GM04504 (cell line): ENCODE measurements around the gene PGLYRP2.
"Not testable (repeated sequence)": the region's sequence is repeated elsewhere in the genome, so short reads cannot be mapped to it uniquely, and the experiment has no call there.

Source experiments
- DNase-seq: peaks from one replicate; pipeline ENCODE4 v3.0.0-alpha.2; 2012; ENCODE audit warnings: low read depth

Gene PGLYRP2

GRCh38 chr19:15488489-15489226, 9.4 kb upstream of the PGLYRP2 start:
- DNase-seq = peak; percentile 4

- DNase-seq = no peak
These were observed 7.7 kb upstream of the PGLYRP2 start for GRCh38 chr19:15487038-15487437.

- DNase-seq = not testable (repeated sequence)
These were observed 6.5 kb upstream of the PGLYRP2 start for GRCh38 chr19:15485768-15486167.

GRCh38 chr19:15480996-15481395, 1.7 kb upstream of the PGLYRP2 start:
- not testable (repeated sequence) for DNase-seq

GRCh38 chr19:15476325-15476724, 3.0 kb downstream of the PGLYRP2 start:
- DNase-seq = no peak

GRCh38 chr19:15475611-15476010, 3.7 kb downstream of the PGLYRP2 start:
- no peak for DNase-seq

- no peak for DNase-seq
These were observed 4.1 kb downstream of the PGLYRP2 start for GRCh38 chr19:15475169-15475568.

- not testable (repeated sequence) for DNase-seq
These were observed 5.5 kb downstream of the PGLYRP2 start for GRCh38 chr19:15473821-15474220.

GRCh38 chr19:15471639-15472101, 7.6 kb downstream of the PGLYRP2 start:
- DNase-seq = no peak

- no peak for DNase-seq
These were observed 9.6 kb downstream of the PGLYRP2 start for GRCh38 chr19:15469513-15470297.

- no peak for DNase-seq
These were observed 10.4 kb downstream of the PGLYRP2 start for GRCh38 chr19:15468675-15469512.

- DNase-seq = no peak
These were observed 11.5 kb downstream of the PGLYRP2 start for GRCh38 chr19:15467734-15468214.

- no peak for DNase-seq
These were observed 12.2 kb downstream of the PGLYRP2 start for GRCh38 chr19:15466851-15467733.

- no peak for DNase-seq
These were observed 14.6 kb downstream of the PGLYRP2 start, which contains the start of gene RASAL3 for GRCh38 chr19:15464394-15465385. Gene RASAL3 (minus strand): TSS chr19:15464544. CDS start chr19:15464358, 186 bp downstream.

GRCh38 chr19:15463861-15464371, 15.4 kb downstream of the PGLYRP2 start:
- DNase-seq = no peak

GRCh38 chr19:15461694-15462093, 17.6 kb downstream of the PGLYRP2 start:
- no peak for DNase-seq

- DNase-seq = no peak
These were observed 21.4 kb downstream of the PGLYRP2 start for GRCh38 chr19:15457701-15458484.

GRCh38 chr19:15456871-15457700, 22.2 kb downstream of the PGLYRP2 start:
- no peak for DNase-seq
